ENCODE results near the gene CFAP77. TPM values are rescaled to one million over a fixed set of nuclear protein-coding genes. Genes with fewer than 3 reads are reported as not detected.
A peak's percentile ranks its signal among the peaks of the same experiment; 100 is the strongest.

CFAP77 gene
- total and polyA plus RNA-seq, 10 of the 15 experiments (the other 5 are each of a cell fraction or from before 2014, with no cell fraction given) = 0.33 TPM; not detected in 9

DNA sequence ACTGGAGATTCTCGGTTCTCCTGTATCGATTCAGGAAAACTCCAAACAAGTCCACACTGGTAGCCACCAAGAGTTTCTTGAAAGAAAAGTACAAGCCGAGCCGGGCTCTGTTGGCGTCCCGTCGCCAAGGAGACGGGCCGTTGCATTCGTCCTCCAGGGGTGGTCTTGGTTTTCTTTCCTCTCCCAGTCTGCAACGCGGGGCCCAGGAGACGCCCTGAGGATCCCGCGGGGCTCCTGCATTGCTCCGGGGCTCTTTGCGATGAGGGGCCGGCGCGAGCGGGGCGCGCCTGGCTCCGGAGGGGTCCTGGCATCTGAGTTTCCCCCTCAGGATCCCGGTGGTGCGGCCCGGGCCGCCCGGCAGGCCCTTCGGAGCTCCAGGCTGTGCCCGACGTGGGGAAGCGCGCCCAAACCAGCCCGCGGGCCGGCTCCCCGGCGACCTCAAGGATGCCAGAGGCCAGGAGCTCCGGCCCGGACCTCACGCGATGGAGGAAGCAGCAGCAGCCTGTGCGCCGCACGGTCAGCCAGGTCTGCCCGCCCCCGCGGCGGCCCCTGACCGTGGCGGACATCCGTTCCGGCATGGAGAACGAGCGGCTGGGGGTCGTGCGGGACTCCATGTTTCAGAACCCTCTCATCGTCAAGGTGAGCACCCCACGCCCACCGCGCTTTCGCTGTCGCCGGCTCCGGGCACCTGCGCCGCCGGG, at the start of gene CFAP77 (continued):
- TF ChIP-seq, protein P1, sequence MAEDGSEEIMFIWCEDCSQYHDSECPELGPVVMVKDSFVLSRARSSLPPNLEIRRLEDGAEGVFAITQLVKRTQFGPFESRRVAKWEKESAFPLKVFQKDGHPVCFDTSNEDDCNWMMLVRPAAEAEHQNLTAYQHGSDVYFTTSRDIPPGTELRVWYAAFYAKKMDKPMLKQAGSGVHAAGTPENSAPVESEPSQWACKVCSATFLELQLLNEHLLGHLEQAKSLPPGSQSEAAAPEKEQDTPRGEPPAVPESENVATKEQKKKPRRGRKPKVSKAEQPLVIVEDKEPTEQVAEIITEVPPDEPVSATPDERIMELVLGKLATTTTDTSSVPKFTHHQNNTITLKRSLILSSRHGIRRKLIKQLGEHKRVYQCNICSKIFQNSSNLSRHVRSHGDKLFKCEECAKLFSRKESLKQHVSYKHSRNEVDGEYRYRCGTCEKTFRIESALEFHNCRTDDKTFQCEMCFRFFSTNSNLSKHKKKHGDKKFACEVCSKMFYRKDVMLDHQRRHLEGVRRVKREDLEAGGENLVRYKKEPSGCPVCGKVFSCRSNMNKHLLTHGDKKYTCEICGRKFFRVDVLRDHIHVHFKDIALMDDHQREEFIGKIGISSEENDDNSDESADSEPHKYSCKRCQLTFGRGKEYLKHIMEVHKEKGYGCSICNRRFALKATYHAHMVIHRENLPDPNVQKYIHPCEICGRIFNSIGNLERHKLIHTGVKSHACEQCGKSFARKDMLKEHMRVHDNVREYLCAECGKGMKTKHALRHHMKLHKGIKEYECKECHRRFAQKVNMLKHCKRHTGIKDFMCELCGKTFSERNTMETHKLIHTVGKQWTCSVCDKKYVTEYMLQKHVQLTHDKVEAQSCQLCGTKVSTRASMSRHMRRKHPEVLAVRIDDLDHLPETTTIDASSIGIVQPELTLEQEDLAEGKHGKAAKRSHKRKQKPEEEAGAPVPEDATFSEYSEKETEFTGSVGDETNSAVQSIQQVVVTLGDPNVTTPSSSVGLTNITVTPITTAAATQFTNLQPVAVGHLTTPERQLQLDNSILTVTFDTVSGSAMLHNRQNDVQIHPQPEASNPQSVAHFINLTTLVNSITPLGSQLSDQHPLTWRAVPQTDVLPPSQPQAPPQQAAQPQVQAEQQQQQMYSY (CRISPR knock-in tag; IDR thresholded peaks at IDR 0.05) = no peak
- peak in 1 of 2 experiments; percentile 53; a peak in 1 of 3 replicates for TF ChIP-seq EGR1 (IDR thresholded peaks at IDR 0.05; ENCODE audit: borderline replicate concordance in 1 of 2, low read depth in 2 of 2, low read length in 2 of 2)
- TF ChIP-seq CTCF (IDR thresholded peaks at IDR 0.05 in 2 of 3, conservative IDR thresholded peaks at IDR 0.05 in 1 of 3; ENCODE audit: control insufficient read depth in 2 of 3, extremely low read depth in 1 of 3, insufficient read depth in 1 of 3, low read depth in 3 of 3, low read length in 3 of 3) = no peak
- TF ChIP-seq ESRRA (IDR thresholded peaks at IDR 0.05; ENCODE audit: low read length) = no peak
- peak; percentile 71; the same call in 1 of the 2 replicates for TF ChIP-seq STAT1 (conservative IDR thresholded peaks at IDR 0.05)
- TF ChIP-seq ZNF622 (IDR thresholded peaks at IDR 0.05) = no peak
- TF ChIP-seq RFX5 (IDR thresholded peaks at IDR 0.05; ENCODE audit: low read depth, low read length) = no peak
- TF ChIP-seq NBN (IDR thresholded peaks at IDR 0.05) = no peak
- no peak for TF ChIP-seq POLR2AphosphoS2 (IDR thresholded peaks at IDR 0.05; ENCODE audit: low read depth, low read length)
- TF ChIP-seq JUND (IDR thresholded peaks at IDR 0.05; ENCODE audit: low read depth, low read length) = peak; percentile 95; the same call in 1 of the 2 replicates
- no peak for TF ChIP-seq HSF1 (IDR thresholded peaks at IDR 0.05; ENCODE audit: low read depth, low read length)
- no peak for TF ChIP-seq HDGF (IDR thresholded peaks at IDR 0.05)
- peak; percentile 45 for TF ChIP-seq E4F1 (IDR thresholded peaks at IDR 0.05; ENCODE audit: borderline replicate concordance, partially characterized antibody)
- no peak for TF ChIP-seq ZNF24 (IDR thresholded peaks at IDR 0.05)
- TF ChIP-seq SIN3A (IDR thresholded peaks at IDR 0.05; ENCODE audit: low read depth, low read length) = no peak
- no peak for TF ChIP-seq ZNF217 (IDR thresholded peaks at IDR 0.05)
- no peak for TF ChIP-seq MTA2 (IDR thresholded peaks at IDR 0.05; ENCODE audit: low read depth)
- peak; percentile 90 to 95 for TF ChIP-seq BHLHE40 (IDR thresholded peaks at IDR 0.05; ENCODE audit: borderline replicate concordance in 1 of 2, low read depth in 2 of 2, low read length in 1 of 2)
